Adrenal gland (tissue), 12 donors: ENCODE results near the gene MRPS34. TPM values are rescaled to one million over a fixed set of nuclear protein-coding genes. Genes with fewer than 3 reads are reported as not detected.

Source experiments
- DNase-seq, 7 donors: peaks; one replicate each; pipeline ENCODE4 v3.0.0-alpha.2; 2019 to 2020
- H3K27ac ChIP-seq, 5 donors: fragments of 200-600 bp; sonication (generic) in 4 of 5; 1 replicate in 3 of 5; 2 replicates in 2 of 5; pipeline versions ENCODE4 v1.5.1 to v1.8.0; 2016 to 2020; ENCODE audit warnings: mild to moderate bottlenecking in 1 of 5
- H3K27me3 ChIP-seq: fragments of 200-600 bp; 2 replicates; pipeline ENCODE4 v1.8.0; 2021
- H3K36me3 ChIP-seq, 2 donors: fragments of 200-600 bp; replicated peaks in 1 of 2; 1 replicate in 1 of 2; 2 replicates in 1 of 2; pipeline versions ENCODE4 v1.5.1 to v1.8.0; 2018 to 2022
- H3K4me1 ChIP-seq, 2 donors: fragments of 200-600 bp; replicated peaks in 1 of 2; 1 replicate in 1 of 2; 2 replicates in 1 of 2; pipeline versions ENCODE4 v1.5.1 to v1.8.0; 2018 to 2021
- H3K4me3 ChIP-seq, 4 donors: fragments of 200-600 bp; sonication (generic) in 3 of 4; one replicate each; pipeline ENCODE4 v1.5.1; 2016 to 2018
- H3K9me3 ChIP-seq, 3 donors: fragments of 200-600 bp; sonication (generic) in 1 of 3; replicated peaks in 1 of 3; 1 replicate in 2 of 3; 2 replicates in 1 of 3; pipeline versions ENCODE4 v1.5.1 to v1.8.0; 2016 to 2021
- CTCF ChIP-seq, 6 experiments: fragments of 450-650 bp in 4 of 6; fragments of 200-600 bp in 2 of 6; sonication (generic) in 1 of 6; IDR thresholded peaks; 1 replicate in 5 of 6; 2 replicates in 1 of 6; pipeline versions ENCODE4 v1.5.1 to v1.8.0; 2016 to 2021; ENCODE audit warnings: antibody characterized with exemption in 6 of 6, mild to moderate bottlenecking in 2 of 6, moderate library complexity in 1 of 6
- POLR2A ChIP-seq, 2 donors: fragments of 450-650 bp; IDR thresholded peaks; one replicate each; pipeline ENCODE4 v1.6.1; 2017; ENCODE audit warnings: antibody characterized with exemption in 2 of 2, mild to moderate bottlenecking in 2 of 2, moderate library complexity in 1 of 2
- WGBS, 4 donors: extraction: QIAGEN DNeasy Blood & Tissue Kit in 2 of 4; methylation state at CpG; one replicate each; pipeline versions ENCODE4 v1.1.5 to v1.1.7; 2013 to 2017; 5-methylcytosine and 5-hydroxymethylcytosine counted together
- intact Hi-C, 2 donors: fragments of 100-400 bp; cut with DNase I; formaldehyde crosslinking; loops; one replicate each; pipeline versions ENCODE4 v1.14.1 to v1.15.0; 2022 to 2023
- polyA plus RNA-seq, 3 donors: library from polyadenylated mRNA; stranded (reverse); fragments of 200-250 nt in 2 of 3; fragments of 350-450 nt in 1 of 3; fragmentation: Illumina TruSeq in 1 of 3; extraction: RNeasy Lipid Tissue Mini Kit (QIAGEN cat#74804) in 1 of 3; gene quantifications; one replicate each; pipeline ENCODE4 v1.2.3, GENCODE V29; 2013 to 2014
- total RNA-seq, 9 donors: library from RNA; depleted of rRNA in 4 of 9; stranded (reverse); fragments of >200 nt in 4 of 9; fragments of 120-200 nt in 1 of 9; fragmentation: NEBNext Ultra II Directional in 1 of 9; extraction: Animal tissue kit (Norgen Biotek cat#: 25700) in 1 of 9; gene quantifications; one replicate each; pipeline versions ENCODE4 v1.1.0 to v1.2.4, GENCODE V29; 2013 to 2023
- donor health status: healthy with polysubstance abuse.
- donor health status: Bipolar disorder and iron deficiency.
- donor health status: DM: yes; HTN: yes; CAD: no.
- donor health status: DM: no; HTN: no; CAD: no.
- donor health status: DM: no; HTN: no; CAD: no.
- donor health status: DM: yes; HTN: yes; CAD: no.

The MRPS34 gene
- total and polyA plus RNA-seq, 12 donors, result 84.3 to 226 (median 141) TPM

GRCh38 chr16:1810106-1810505, 37.2 kb upstream of the MRPS34 start:
- H3K27ac ChIP-seq, result no peak overlapping the region
- no peak for DNase-seq
- H3K4me1 ChIP-seq, result no peaks in the 10 kb centered on the region
- H3K27me3 ChIP-seq, result no peaks in the 10 kb centered on the region
- no peak overlapping the region for H3K4me3 ChIP-seq
- WGBS, 4 donors, result 93 to 96% (median 95%) methylated on average over 16 of the region's 16 CpGs
- TF ChIP-seq POLR2A (IDR thresholded peaks at IDR 0.05) (no peak), CTCF (IDR thresholded peaks at IDR 0.05) (no peak)
- peaks cover 0 to 53% of the 10 kb centered on the region in 2 donors for H3K36me3 ChIP-seq
- intact Hi-C loops, result no loop called here
- H3K9me3 ChIP-seq, result no peaks in the 10 kb centered on the region

GRCh38 chr16:1809281-1809801, 36.4 kb upstream of the MRPS34 start:
- no peak for TF ChIP-seq CTCF (IDR thresholded peaks at IDR 0.05)
- TF ChIP-seq POLR2A (IDR thresholded peaks at IDR 0.05), result no peak
- H3K36me3 ChIP-seq, result peaks cover 0 to 48% of the 10 kb centered on the region in 2 donors
- intact Hi-C loops, result no loop called here

DNA sequence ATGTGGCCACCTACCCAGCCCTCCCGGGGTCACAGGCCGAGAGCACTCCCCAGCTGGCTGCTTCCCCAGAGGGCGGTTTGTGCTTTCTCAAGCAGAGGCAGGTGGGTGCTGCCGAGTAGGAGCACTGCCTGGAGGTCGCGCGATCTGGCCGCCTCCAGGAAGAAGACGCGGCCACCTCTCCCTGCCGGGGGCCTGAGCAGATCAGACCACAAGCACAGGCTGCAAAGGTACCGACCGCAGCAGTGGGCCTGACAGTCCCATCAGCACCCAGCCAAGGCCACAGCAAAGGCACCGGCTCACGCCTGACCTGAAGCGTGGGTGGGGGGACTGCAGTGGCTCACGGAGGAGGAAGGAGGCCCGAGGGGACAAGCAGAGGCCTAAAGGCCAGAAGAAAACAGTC, 35.8 kb upstream of the MRPS34 start:
- WGBS, 4 donors, result 74 to 84% (median 80%) methylated on average over 7 to 18 of the region's 18 CpGs
- TF ChIP-seq CTCF (IDR thresholded peaks at IDR 0.05), result no peak
- TF ChIP-seq POLR2A (IDR thresholded peaks at IDR 0.05), result no peak
- no peaks in the 10 kb centered on the region for H3K9me3 ChIP-seq
- H3K36me3 ChIP-seq, result peaks cover 0 to 42% of the 10 kb centered on the region in 2 donors
- H3K27me3 ChIP-seq, result no peaks in the 10 kb centered on the region
- no peak for DNase-seq
- H3K4me1 ChIP-seq, result no peaks in the 10 kb centered on the region
- intact Hi-C loops, result no loop called here
- no peak overlapping the region for H3K4me3 ChIP-seq
- H3K27ac ChIP-seq, result no peak overlapping the region

More at GRCh38 chr16:1809281-1809801, 36.4 kb upstream of the MRPS34 start:
- WGBS, 4 donors, result 71 to 83% (median 77%) methylated on average over 7 to 28 of the region's 28 CpGs
- Histone ChIP-seq H3K4me3 (no peak overlapping the region), H3K9me3 (no peaks in the 10 kb centered on the region), H3K4me1 (no peaks in the 10 kb centered on the region), H3K27ac (no peak overlapping the region), H3K27me3 (no peaks in the 10 kb centered on the region)
- no peak for DNase-seq

GRCh38 chr16:1807626-1808025, 34.7 kb upstream of the MRPS34 start:
- DNase-seq, result no peak
- WGBS, 4 donors, result 88 to 94% (median 91%) methylated on average over 8 to 10 of the region's 10 CpGs
- H3K27ac ChIP-seq, result no peak overlapping the region
- no peak overlapping the region for H3K4me3 ChIP-seq
- no peaks in the 10 kb centered on the region for H3K27me3 ChIP-seq
- H3K9me3 ChIP-seq, result no peaks in the 10 kb centered on the region
- intact Hi-C loops, result no loop called here
- peaks cover 0 to 36% of the 10 kb centered on the region in 2 donors for H3K36me3 ChIP-seq
- H3K4me1 ChIP-seq, result no peaks in the 10 kb centered on the region
- no peak for TF ChIP-seq CTCF (IDR thresholded peaks at IDR 0.05)
- TF ChIP-seq POLR2A (IDR thresholded peaks at IDR 0.05), result no peak
